Measurements from ENCODE around the gene GRIP1.

DNA sequence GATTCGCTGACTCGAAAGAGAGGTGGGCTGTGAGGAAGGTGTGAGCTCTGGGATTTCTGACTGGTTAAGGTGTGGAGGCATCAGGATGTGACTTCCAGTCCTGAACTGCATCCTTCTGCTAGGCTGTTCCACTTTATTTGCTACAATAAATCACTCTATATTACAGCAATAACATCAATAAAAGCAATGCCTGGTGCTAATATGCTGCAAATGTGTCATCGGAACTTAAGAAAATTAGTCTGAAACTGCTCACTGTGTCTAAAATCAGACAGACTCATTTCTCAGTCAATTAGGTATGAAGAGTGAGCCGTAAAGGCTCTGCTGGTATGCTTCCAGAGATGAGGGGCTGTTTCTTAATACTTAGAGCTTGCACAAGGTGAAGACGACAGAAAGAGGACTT is 250.0 kb downstream of the GRIP1 start:
- TF ChIP-seq POLR2AphosphoS5 (IDR thresholded peaks at IDR 0.05; ENCODE audit: low read depth, low read length) (no peak), POLR2A (IDR thresholded peaks at IDR 0.05; ENCODE audit: low read depth, low read length) (no peak)
